Measurements from ENCODE around the gene GZMH.
"Not testable (repeated sequence)": the region's sequence is repeated elsewhere in the genome, so short reads cannot be mapped to it uniquely, and the experiment has no call there.

- TF ChIP-seq CTCF (IDR thresholded peaks at IDR 0.05; ENCODE audit: insufficient read depth, low read depth, low read length); EZH2 (IDR thresholded peaks at IDR 0.05; ENCODE audit: insufficient read depth, low read length): not testable (repeated sequence)
Measured at GRCh38 chr14:24648361-24648760, 38.9 kb upstream of the GZMH start.

Data from astrocyte (in vitro differentiated cells and primary cell).